ENCODE measurements around the gene ZNF576.

Gene ZNF576

DNA sequence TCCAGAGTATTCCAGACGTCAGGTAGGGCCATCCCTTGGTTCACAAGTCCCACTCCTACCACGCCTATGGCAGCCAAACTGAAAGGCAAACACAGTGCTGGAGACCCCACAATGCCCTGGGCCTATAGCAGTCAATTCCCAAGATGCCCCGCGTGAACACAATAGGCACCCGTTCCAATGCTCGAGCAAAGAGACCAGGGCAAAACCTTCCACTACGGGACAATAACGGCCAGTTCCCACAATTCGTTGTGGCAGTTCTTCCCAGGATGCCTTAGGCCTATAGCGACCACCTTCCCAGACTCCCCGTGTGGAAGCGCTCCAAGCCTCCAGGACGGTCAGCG is 22.5 kb downstream of the ZNF576 start:
- H3K36me3 ChIP-seq (ENCODE audit: control insufficient read depth, insufficient read depth, low read length): no peaks in the 10 kb centered on the region
- no peak overlapping the region for H3K27ac ChIP-seq (ENCODE audit: low read length)
- WGBS (ENCODE audit: insufficient coverage, insufficient read length): no CpG with 5 or more reads among the region's 14 CpGs
- peak overlapping the region; percentile 60; the same call in 1 of the 2 replicates for H3K4me3 ChIP-seq (ENCODE audit: low read length)
- no peak for DNase-seq (ENCODE audit: low read depth, low spot score)
- H3K9me3 ChIP-seq (ENCODE audit: control insufficient read depth, insufficient read depth, low read length): no peaks in the 10 kb centered on the region
- peaks cover 2% of the 10 kb centered on the region; the same call in 1 of the 2 replicates for H3K4me1 ChIP-seq (ENCODE audit: control insufficient read depth, insufficient read depth, low read length)
- H3K27me3 ChIP-seq (ENCODE audit: control insufficient read depth, insufficient read depth, low read length): no peaks in the 10 kb centered on the region

DNA sequence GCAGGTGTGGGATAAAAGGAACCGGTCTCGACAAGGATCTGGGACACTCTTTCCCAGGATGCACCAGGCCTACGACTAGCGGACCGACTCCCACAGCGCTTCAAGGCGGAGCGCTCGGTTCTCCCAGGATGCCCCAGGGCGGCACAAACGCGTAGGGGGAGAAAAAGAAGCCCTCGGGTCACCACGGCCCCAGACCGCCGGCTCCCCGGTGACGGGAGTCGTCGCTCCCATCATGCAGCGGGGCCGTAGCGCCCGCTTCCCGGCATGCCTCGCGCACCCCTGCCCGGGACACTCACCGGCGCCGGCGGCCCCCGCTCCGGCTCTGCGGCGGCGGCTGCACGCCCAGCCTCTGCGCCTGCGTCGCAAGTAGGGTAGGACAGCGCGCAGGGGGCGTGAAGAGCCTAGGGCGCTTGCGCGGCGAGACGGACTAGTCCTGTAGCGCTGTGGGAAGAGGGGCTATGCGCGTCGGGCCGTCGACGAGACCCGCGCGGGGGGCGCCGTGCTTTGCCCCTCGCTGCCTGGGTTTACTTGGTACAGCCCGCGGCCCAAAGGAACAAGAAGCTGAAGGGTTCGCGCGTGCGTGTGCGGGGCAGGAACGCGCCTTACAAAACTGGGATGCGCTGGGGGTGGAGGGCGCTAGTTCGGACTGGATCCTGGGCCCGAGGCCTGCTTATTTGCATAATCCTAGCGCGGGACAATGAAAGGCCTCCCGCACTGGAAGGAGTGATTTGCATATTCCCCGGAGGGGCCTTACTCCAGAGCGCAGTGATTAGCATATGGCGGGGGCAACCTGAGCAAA is 23.1 kb downstream of the ZNF576 start, which contains the start of gene ZNF428:
Gene ZNF428 (minus strand): TSS at position 368 of the 799 bp plus-strand sequence. CDS start 5,325 bp downstream, outside the sequence.
- Histone ChIP-seq H3K36me3 (ENCODE audit: control insufficient read depth, insufficient read depth, low read length) (no peaks in the 10 kb centered on the region), H3K27me3 (ENCODE audit: control insufficient read depth, insufficient read depth, low read length) (no peaks in the 10 kb centered on the region), H3K27ac (ENCODE audit: low read length) (no peak within 1 kb of the TSS), H3K9me3 (ENCODE audit: control insufficient read depth, insufficient read depth, low read length) (no peaks in the 10 kb centered on the region), H3K4me3 (ENCODE audit: low read length) (peak within 1 kb of the TSS; percentile 60; the same call in 1 of the 2 replicates), H3K4me1 (ENCODE audit: control insufficient read depth, insufficient read depth, low read length) (peaks cover 5% of the 10 kb centered on the region; the same call in 1 of the 2 replicates)
- DNase-seq (ENCODE audit: low read depth, low spot score): no peak
- WGBS (ENCODE audit: insufficient coverage, insufficient read length): no CpG with 5 or more reads among the region's 81 CpGs

DNA sequence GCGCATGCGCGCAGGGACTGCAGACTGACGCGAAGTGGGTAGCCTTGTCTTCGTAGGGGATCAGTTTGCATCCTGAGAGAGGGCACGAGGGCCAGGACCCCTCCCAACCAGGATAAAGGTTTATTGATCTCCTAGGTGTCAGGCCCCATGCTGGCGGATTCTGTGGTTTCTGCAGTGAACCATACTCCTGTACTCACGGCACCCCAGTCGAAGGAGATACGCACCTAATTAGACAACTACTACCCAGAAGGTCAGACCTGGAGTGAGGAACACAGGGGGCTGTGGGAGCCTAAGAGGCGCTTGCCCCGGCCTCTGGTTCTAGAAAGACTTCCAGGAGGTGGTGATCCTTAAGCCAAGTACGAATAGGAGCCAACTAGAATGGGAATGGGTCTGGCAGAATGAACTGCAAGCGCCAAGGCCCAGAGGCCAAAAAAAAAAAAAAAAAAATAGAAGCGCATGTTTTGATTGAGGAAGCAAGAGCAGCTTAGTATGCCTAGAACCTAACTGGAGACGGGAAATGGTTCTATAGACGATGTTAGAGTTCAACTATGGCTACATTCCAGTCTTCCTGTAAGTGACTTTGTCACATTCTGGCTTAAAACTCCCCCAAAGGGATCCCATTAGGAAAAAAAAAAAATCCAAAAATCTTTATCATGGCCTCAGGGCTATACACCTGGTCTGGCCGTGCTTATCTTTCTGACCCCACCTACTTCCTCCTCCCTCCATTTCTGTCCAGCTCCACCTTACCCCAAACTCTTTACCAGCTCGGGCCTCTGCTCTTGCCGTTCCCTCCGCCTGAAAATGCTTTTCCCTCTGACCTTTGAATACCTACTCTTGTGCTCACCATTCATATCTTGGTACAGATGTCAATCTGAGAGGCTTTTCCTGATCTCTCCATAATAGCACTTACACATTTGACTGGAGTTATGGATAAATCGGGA is 23.9 kb downstream of the ZNF576 start:
- no peaks in the 10 kb centered on the region for H3K36me3 ChIP-seq (ENCODE audit: control insufficient read depth, insufficient read depth, low read length)
- H3K27ac ChIP-seq (ENCODE audit: low read length): no peak overlapping the region
- no peaks in the 10 kb centered on the region for H3K27me3 ChIP-seq (ENCODE audit: control insufficient read depth, insufficient read depth, low read length)
- H3K9me3 ChIP-seq (ENCODE audit: control insufficient read depth, insufficient read depth, low read length): no peaks in the 10 kb centered on the region
- H3K4me1 ChIP-seq (ENCODE audit: control insufficient read depth, insufficient read depth, low read length): peaks cover 5% of the 10 kb centered on the region; the same call in 1 of the 2 replicates
- no CpG with 5 or more reads among the region's 23 CpGs for WGBS (ENCODE audit: insufficient coverage, insufficient read length)
- peak overlapping the region; percentile 60; the same call in 1 of the 2 replicates for H3K4me3 ChIP-seq (ENCODE audit: low read length)
- no peak for DNase-seq (ENCODE audit: low read depth, low spot score)

DNA sequence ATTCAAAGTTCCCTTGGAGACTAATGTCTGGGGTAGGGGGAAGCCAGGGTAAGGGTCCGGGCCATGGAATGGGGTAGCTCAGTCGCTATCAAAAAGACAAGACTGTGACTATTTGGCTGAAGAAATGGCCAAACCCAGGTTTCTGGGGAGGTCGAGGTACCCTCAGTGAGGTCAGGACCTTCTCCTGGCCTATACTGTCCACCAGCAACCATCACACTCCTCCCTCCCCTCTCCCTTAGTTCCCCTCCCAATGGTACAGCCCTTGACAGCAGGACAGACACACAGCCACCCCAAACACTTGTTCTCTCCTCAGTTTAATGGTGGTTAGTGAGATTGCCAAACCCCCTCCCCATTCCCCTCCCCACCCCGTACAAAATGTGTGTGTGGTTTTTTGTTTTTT is 25.7 kb downstream of the ZNF576 start:
- WGBS (ENCODE audit: insufficient coverage, insufficient read length): no CpG with 5 or more reads among the region's 4 CpGs
- Histone ChIP-seq H3K27me3 (ENCODE audit: control insufficient read depth, insufficient read depth, low read length) (no peaks in the 10 kb centered on the region), H3K4me1 (ENCODE audit: control insufficient read depth, insufficient read depth, low read length) (peaks cover 5% of the 10 kb centered on the region; the same call in 1 of the 2 replicates), H3K9me3 (ENCODE audit: control insufficient read depth, insufficient read depth, low read length) (no peaks in the 10 kb centered on the region), H3K27ac (ENCODE audit: low read length) (no peak overlapping the region), H3K4me3 (ENCODE audit: low read length) (no peak overlapping the region), H3K36me3 (ENCODE audit: control insufficient read depth, insufficient read depth, low read length) (no peaks in the 10 kb centered on the region)
- no peak for DNase-seq (ENCODE audit: low read depth, low spot score)

DNA sequence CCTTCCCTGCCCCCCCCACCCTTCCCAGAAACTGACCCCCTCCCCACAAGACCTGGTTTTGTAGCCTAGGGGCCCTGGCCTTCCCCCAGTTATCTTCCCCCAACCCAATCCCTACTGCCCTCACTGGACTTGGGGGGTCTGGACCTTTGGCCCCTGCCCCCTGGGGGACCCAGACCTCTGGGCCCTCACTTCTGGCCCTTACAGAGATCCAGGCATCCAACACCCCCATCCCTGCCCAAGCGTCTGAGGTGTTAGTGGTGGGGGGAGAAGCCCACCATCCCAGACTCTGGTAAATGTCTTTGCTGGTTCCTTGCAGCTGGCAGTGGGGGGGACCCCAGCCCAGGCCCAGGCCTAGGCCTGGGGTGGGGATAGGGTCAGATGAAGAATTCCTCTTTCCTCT is 26.6 kb downstream of the ZNF576 start:
- H3K36me3 ChIP-seq (ENCODE audit: control insufficient read depth, insufficient read depth, low read length): no peaks in the 10 kb centered on the region
- no peak overlapping the region for H3K4me3 ChIP-seq (ENCODE audit: low read length)
- WGBS (ENCODE audit: insufficient coverage, insufficient read length): no CpG with 5 or more reads among the region's 1 CpG
- H3K27me3 ChIP-seq (ENCODE audit: control insufficient read depth, insufficient read depth, low read length): no peaks in the 10 kb centered on the region
- H3K27ac ChIP-seq (ENCODE audit: low read length): no peak overlapping the region
- peaks cover 5% of the 10 kb centered on the region; the same call in 1 of the 2 replicates for H3K4me1 ChIP-seq (ENCODE audit: control insufficient read depth, insufficient read depth, low read length)
- no peaks in the 10 kb centered on the region for H3K9me3 ChIP-seq (ENCODE audit: control insufficient read depth, insufficient read depth, low read length)
- no peak for DNase-seq (ENCODE audit: low read depth, low spot score)

DNA sequence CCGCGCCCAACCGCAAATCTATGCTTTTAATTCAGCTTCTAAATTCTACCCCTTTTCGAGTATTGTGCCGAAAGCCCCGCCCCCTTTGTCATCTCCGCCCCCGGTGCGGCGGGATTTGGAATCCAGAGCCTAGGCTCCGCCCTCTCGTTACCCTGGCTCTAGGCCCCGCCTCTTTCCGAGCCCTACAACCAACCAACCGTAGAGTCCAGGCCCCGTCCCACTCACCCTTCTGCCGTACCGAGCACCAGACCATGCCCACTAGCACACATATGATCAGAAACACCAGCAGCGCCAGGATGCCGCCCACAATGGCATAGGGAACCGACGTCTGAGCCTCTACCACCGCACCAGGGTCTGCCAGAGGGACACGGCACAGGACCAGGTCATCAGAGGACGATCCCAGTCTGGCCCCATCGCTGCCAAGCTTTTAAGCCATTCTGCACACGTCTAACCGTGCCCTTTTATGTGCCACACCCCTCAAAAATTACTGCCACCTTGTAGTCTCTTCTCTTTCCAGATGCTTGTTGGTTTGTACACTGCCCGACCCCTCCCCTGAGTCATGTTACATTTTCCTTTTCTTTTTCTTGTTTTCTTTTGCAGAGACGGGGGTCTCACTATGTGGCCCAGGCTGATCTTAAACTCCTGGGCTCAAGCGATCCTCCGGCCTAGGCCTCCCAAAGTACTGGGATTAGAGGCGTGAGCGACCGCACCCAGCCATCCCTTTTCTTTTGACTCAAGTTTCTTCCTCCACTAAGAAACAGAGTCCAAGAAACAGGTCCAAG is 27.7 kb downstream of the ZNF576 start:
- Histone ChIP-seq H3K9me3 (ENCODE audit: control insufficient read depth, insufficient read depth, low read length) (no peaks in the 10 kb centered on the region), H3K4me3 (ENCODE audit: low read length) (no peak overlapping the region), H3K27ac (ENCODE audit: low read length) (no peak overlapping the region), H3K36me3 (ENCODE audit: control insufficient read depth, insufficient read depth, low read length) (no peaks in the 10 kb centered on the region), H3K27me3 (ENCODE audit: control insufficient read depth, insufficient read depth, low read length) (no peaks in the 10 kb centered on the region), H3K4me1 (ENCODE audit: control insufficient read depth, insufficient read depth, low read length) (peaks cover 4% of the 10 kb centered on the region; the same call in 1 of the 2 replicates)
- WGBS (ENCODE audit: insufficient coverage, insufficient read length): no CpG with 5 or more reads among the region's 35 CpGs
- DNase-seq (ENCODE audit: low read depth, low spot score): no peak

DNA sequence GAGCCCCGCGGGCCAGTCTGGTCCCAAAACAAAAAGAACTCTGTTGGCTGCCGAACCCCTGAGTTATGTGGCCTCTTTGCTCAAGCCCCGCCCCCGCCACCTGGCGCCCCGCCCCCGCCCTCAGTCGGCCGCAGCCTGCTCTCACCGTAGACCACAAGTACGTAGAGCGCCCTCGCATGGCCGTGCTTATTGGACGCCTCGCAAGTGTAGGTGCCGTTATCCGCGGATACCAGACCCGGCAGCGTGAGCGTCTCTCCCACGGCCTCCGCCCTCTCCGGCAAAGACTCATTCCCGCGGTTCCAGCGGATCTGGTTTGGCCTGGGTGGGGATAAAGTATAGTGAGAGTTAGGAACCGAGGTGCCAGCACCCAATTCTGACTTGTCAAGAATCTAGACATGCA is 28.5 kb downstream of the ZNF576 start:
- Histone ChIP-seq H3K4me3 (ENCODE audit: low read length) (no peak overlapping the region), H3K4me1 (ENCODE audit: control insufficient read depth, insufficient read depth, low read length) (peaks cover 4% of the 10 kb centered on the region; the same call in 1 of the 2 replicates), H3K27me3 (ENCODE audit: control insufficient read depth, insufficient read depth, low read length) (no peaks in the 10 kb centered on the region), H3K27ac (ENCODE audit: low read length) (no peak overlapping the region), H3K36me3 (ENCODE audit: control insufficient read depth, insufficient read depth, low read length) (no peaks in the 10 kb centered on the region), H3K9me3 (ENCODE audit: control insufficient read depth, insufficient read depth, low read length) (no peaks in the 10 kb centered on the region)
- no peak for DNase-seq (ENCODE audit: low read depth, low spot score)
- WGBS (ENCODE audit: insufficient coverage, insufficient read length): no CpG with 5 or more reads among the region's 30 CpGs

DNA sequence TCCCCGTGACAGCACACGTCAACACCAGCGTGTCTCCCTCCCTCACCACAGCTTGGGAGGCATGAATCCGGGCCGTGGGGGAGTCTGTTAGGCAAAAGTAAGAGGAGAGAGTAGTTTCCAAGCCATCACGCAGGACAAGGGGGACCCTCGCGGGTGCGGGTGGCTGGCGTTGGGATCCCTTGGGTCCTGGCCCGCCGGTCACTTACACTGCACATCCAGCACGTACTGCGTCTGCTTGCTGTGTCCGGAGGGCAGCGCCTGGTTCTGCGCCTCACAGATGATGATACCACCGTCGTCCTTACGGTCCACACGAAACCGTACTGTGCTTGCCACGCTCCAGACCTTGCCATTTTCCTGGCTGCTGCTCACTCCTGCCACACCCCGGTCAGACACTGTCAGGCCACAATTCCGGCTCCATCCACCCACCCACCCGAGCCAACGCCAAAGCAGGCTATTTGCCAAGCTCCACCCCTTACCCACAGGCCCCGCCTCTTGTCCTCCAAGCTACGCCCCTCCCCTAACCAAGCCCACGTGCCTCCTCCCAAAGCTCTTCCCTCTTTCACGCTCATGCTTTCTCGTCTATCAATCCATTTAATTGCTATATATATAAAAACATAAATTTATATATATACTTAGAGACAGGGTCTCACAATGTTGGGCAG is 29.7 kb downstream of the ZNF576 start:
- no peaks in the 10 kb centered on the region for H3K27me3 ChIP-seq (ENCODE audit: control insufficient read depth, insufficient read depth, low read length)
- DNase-seq (ENCODE audit: low read depth, low spot score): no peak
- H3K9me3 ChIP-seq (ENCODE audit: control insufficient read depth, insufficient read depth, low read length): no peaks in the 10 kb centered on the region
- no CpG with 5 or more reads among the region's 32 CpGs for WGBS (ENCODE audit: insufficient coverage, insufficient read length)
- H3K27ac ChIP-seq (ENCODE audit: low read length): no peak overlapping the region
- H3K36me3 ChIP-seq (ENCODE audit: control insufficient read depth, insufficient read depth, low read length): no peaks in the 10 kb centered on the region
- H3K4me3 ChIP-seq (ENCODE audit: low read length): no peak overlapping the region
- peaks cover 2% of the 10 kb centered on the region; the same call in 1 of the 2 replicates for H3K4me1 ChIP-seq (ENCODE audit: control insufficient read depth, insufficient read depth, low read length)

DNA sequence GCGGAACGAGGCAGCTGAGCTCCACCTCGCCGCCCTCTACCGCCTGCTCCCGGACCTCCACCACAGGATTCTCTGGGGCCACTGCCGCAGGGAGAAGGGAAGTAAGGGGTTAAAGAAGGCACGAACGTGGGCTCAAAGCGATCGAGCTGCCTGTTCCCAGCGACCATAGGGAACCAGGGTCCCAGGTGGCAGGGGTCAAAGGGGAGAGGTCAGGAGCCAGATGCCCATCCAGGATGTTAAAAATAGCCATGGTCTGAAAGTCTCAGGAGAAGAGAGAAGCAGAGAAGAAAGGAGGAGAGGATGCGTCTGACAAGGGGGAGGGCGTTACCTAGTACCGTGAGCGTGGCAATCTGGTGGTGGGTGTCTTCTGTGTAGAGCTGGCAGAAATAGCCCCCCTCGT is 30.4 kb downstream of the ZNF576 start:
- peaks cover 2% of the 10 kb centered on the region; the same call in 1 of the 2 replicates for H3K4me1 ChIP-seq (ENCODE audit: control insufficient read depth, insufficient read depth, low read length)
- no peak overlapping the region for H3K27ac ChIP-seq (ENCODE audit: low read length)
- no peaks in the 10 kb centered on the region for H3K36me3 ChIP-seq (ENCODE audit: control insufficient read depth, insufficient read depth, low read length)
- no CpG with 5 or more reads among the region's 17 CpGs for WGBS (ENCODE audit: insufficient coverage, insufficient read length)
- H3K4me3 ChIP-seq (ENCODE audit: low read length): no peak overlapping the region
- no peaks in the 10 kb centered on the region for H3K9me3 ChIP-seq (ENCODE audit: control insufficient read depth, insufficient read depth, low read length)
- DNase-seq (ENCODE audit: low read depth, low spot score): no peak
- H3K27me3 ChIP-seq (ENCODE audit: control insufficient read depth, insufficient read depth, low read length): no peaks in the 10 kb centered on the region
